Measurements from ENCODE around the gene TMEM121B. TPM values are rescaled to one million over a fixed set of nuclear protein-coding genes. Genes with fewer than 3 reads are reported as not detected.

The TMEM121B gene
- total and polyA plus RNA-seq, 2 donors (not counting 1 experiment from before 2014, with no cell fraction given) = 0.12 TPM; not detected in 1

GRCh38 chr22:17090550-17090949, 30.6 kb downstream of the TMEM121B start:
- Histone ChIP-seq H3K9ac (ENCODE audit: low read length) (no peak overlapping the region), H3K4me1 (ENCODE audit: control insufficient read depth in 2 of 2, insufficient read depth in 2 of 2, low read length in 2 of 2) (peaks cover 25 to 29% of the 10 kb centered on the region in 2 donors), H3K4me3 (ENCODE audit: control extremely low read depth in 1 of 5, extremely low read depth in 1 of 5, insufficient read depth in 1 of 5, low read depth in 2 of 5, low read length in 4 of 5) (no peak overlapping the region), H3K36me3 (replicated peaks in 1 of 2; ENCODE audit: control extremely low read depth in 1 of 2, control insufficient read depth in 1 of 2, extremely low read depth in 1 of 2, insufficient read depth in 2 of 2, low read length in 1 of 2) (no peaks in the 10 kb centered on the region), H2AFZ (ENCODE audit: insufficient read depth, low read depth, low read length, poor library complexity, severe bottlenecking) (no peak overlapping the region), H3K4me2 (replicated peaks; ENCODE audit: low read depth, low read length, poor library complexity, severe bottlenecking) (no peak overlapping the region), H3K27me3 (replicated peaks in 1 of 4; ENCODE audit: control extremely low read depth in 1 of 4, control insufficient read depth in 3 of 4, insufficient read depth in 4 of 4, low read length in 3 of 4) (no peaks in the 10 kb centered on the region), H3K79me2 (ENCODE audit: control insufficient read depth, insufficient read depth, low read length) (peaks cover 92% of the 10 kb centered on the region), H4K20me1 (ENCODE audit: control insufficient read depth, insufficient read depth, low read length, poor library complexity, severe bottlenecking) (peaks cover 49% of the 10 kb centered on the region), H3K9me3 (ENCODE audit: control extremely low read depth in 1 of 3, control insufficient read depth in 2 of 3, insufficient read depth in 1 of 3, low read length in 2 of 3) (no peaks in the 10 kb centered on the region), H3K27ac (ENCODE audit: low read length in 2 of 2) (no peak overlapping the region)
- ATAC-seq (ENCODE audit: low read depth) (no peak), DNase-seq (no peak)
- TF ChIP-seq EZH2 (IDR thresholded peaks at IDR 0.05; ENCODE audit: borderline replicate concordance, insufficient read depth, low read depth, low read length, poor library complexity, severe bottlenecking) = no peak
- no peak for TF ChIP-seq CTCF (IDR thresholded peaks at IDR 0.05)
- Mint-ChIP-seq H3K4me3 (no peak overlapping the region), H3K27me3 (no peaks in the 10 kb centered on the region), H3K4me1 (peaks cover 35% of the 10 kb centered on the region), H3K9me3 (ENCODE audit: insufficient read depth) (no peaks in the 10 kb centered on the region), H3K27ac (no peak overlapping the region)
- ChIA-PET CTCF (interaction anchor here (1.6 kb wide), 1 partner anchor 81 kb away, joined by 5 read pairs; no protein-coding TSS in a partner anchor), POLR2A (no interaction called here)
- intact Hi-C loops (cut with micrococcal nuclease) = no loop called here

GRCh38 chr22:17087498-17088131, 33.5 kb downstream of the TMEM121B start:
- WGBS (ENCODE audit: insufficient coverage) = 0% methylated on average over 1 of the region's 12 CpGs
- H3K36me3 ChIP-seq (replicated peaks in 1 of 2; ENCODE audit: control extremely low read depth in 1 of 2, control insufficient read depth in 1 of 2, extremely low read depth in 1 of 2, insufficient read depth in 2 of 2, low read length in 1 of 2) = no peaks in the 10 kb centered on the region
- ChIA-PET POLR2A (no interaction called here), CTCF (interaction anchor here (0.8 to 1.0 kb wide), 3 partner anchors 70 to 414 kb away, joined by 3 to 4 read pairs (median 3); no protein-coding TSS in a partner anchor)
- Mint-ChIP-seq H3K27ac (peak overlapping the region; percentile 88), H3K27me3 (no peaks in the 10 kb centered on the region), H3K4me3 (peak overlapping the region; percentile 88), H3K9me3 (ENCODE audit: insufficient read depth) (no peaks in the 10 kb centered on the region), H3K4me1 (peaks cover 44% of the 10 kb centered on the region)
- peak overlapping the region; percentile 35 for H3K9ac ChIP-seq (ENCODE audit: low read length)
- H3K27ac ChIP-seq (ENCODE audit: low read length in 2 of 2) = peak overlapping the region in 1 of 2 donors; percentile 38
- H2AFZ ChIP-seq (ENCODE audit: insufficient read depth, low read depth, low read length, poor library complexity, severe bottlenecking) = peak overlapping the region; percentile 24
- peaks cover 25 to 36% of the 10 kb centered on the region in 2 donors for H3K4me1 ChIP-seq (ENCODE audit: control insufficient read depth in 2 of 2, insufficient read depth in 2 of 2, low read length in 2 of 2)
- H3K9me3 ChIP-seq (ENCODE audit: control extremely low read depth in 1 of 3, control insufficient read depth in 2 of 3, insufficient read depth in 1 of 3, low read length in 2 of 3) = no peaks in the 10 kb centered on the region
- H3K27me3 ChIP-seq (replicated peaks in 1 of 4; ENCODE audit: control extremely low read depth in 1 of 4, control insufficient read depth in 3 of 4, insufficient read depth in 4 of 4, low read length in 3 of 4) = no peaks in the 10 kb centered on the region
- no peak for TF ChIP-seq CTCF (IDR thresholded peaks at IDR 0.05)
- peaks cover 49% of the 10 kb centered on the region for H4K20me1 ChIP-seq (ENCODE audit: control insufficient read depth, insufficient read depth, low read length, poor library complexity, severe bottlenecking)
- DNase-seq (peak; percentile 50), ATAC-seq (ENCODE audit: low read depth) (no peak)
- H3K79me2 ChIP-seq (ENCODE audit: control insufficient read depth, insufficient read depth, low read length) = peaks cover 76% of the 10 kb centered on the region
- peak overlapping the region in 4 of 5 experiments; percentile 13 to 65 (median 28) for H3K4me3 ChIP-seq (ENCODE audit: control extremely low read depth in 1 of 5, extremely low read depth in 1 of 5, insufficient read depth in 1 of 5, low read depth in 2 of 5, low read length in 4 of 5)
- H3K4me2 ChIP-seq (replicated peaks; ENCODE audit: low read depth, low read length, poor library complexity, severe bottlenecking) = peak overlapping the region; percentile 96
- intact Hi-C loops (cut with micrococcal nuclease) = loop anchor here (10.0 kb wide), 1 partner anchor 537 kb away; the partner anchor contains the start of gene ATP6V1E1
